ENCODE measurements around the gene YIPF4. TPM values are rescaled to one million over a fixed set of nuclear protein-coding genes. Genes with fewer than 3 reads are reported as not detected.

Gene YIPF4
- total and polyA plus RNA-seq, 2 of the 4 experiments (the other 2 are of a cell fraction), result 3.6 to 6.8 TPM

DNA sequence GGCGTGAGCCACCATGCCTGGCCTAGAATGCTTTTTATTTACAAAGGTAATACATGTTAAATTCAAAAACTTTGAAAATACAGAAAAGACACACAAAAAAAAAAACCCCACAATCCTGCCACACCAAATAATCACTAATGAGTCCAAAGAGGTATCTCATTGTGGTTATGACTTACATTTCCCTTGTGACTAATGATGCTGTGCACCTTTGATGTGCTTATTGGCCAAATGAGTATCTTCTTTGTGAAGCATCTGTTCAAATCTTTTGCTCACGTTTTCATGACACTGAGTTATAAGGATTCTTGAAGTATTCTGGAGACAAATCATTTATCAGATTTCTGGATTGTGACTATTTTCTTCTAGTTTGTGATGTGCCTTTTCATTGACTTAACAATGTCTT is 6.6 kb upstream of the YIPF4 start:
- no CpG with 5 or more reads among the region's 2 CpGs for WGBS, 2 experiments (ENCODE audit: extremely low coverage in 2 of 2, insufficient read length in 1 of 2)
- CTCF ChIA-PET, result no interaction called here
- intact Hi-C loops (cut with micrococcal nuclease), result no loop called here
- no peak overlapping the region for H2BK15ac ChIP-seq (ENCODE audit: low read depth, low read length)
- no TSS peak for BruUV-seq (replicated peaks)
- no peak overlapping the region for H2BK5ac ChIP-seq (ENCODE audit: low read depth, low read length, poor library complexity, severe bottlenecking)
- H3K4me3 ChIP-seq (ENCODE audit: insufficient read depth, low read depth, low read length), result no peak overlapping the region
- H4K5ac ChIP-seq (ENCODE audit: low read depth, low read length), result no peak overlapping the region
- no peaks in the 10 kb centered on the region for H4K20me1 ChIP-seq (ENCODE audit: insufficient read depth, low read length)
- no peak overlapping the region for H4K91ac ChIP-seq (ENCODE audit: insufficient read depth, low read depth, low read length)
- no peak overlapping the region for H2AK5ac ChIP-seq (ENCODE audit: low read depth, low read length)
- no peaks in the 10 kb centered on the region for H3K4me1 ChIP-seq (ENCODE audit: control insufficient read depth, insufficient read depth, low read length)
- H2AK9ac ChIP-seq (replicated peaks; ENCODE audit: low read depth, low read length, poor library complexity), result no peak overlapping the region
- H3K79me1 ChIP-seq (ENCODE audit: low read depth in 1 of 2, low read length in 2 of 2), result no peaks in the 10 kb centered on the region
- no peak overlapping the region for H4K8ac ChIP-seq (ENCODE audit: low read depth in 2 of 2, low read length in 2 of 2)
- no peak for DNase-seq
- no peak overlapping the region for H3K56ac ChIP-seq (ENCODE audit: extremely low read depth, insufficient read depth, low read length)
- H2BK120ac ChIP-seq (ENCODE audit: low read depth, low read length), result no peak overlapping the region
- no peaks in the 10 kb centered on the region for H3K36me3 ChIP-seq (ENCODE audit: control insufficient read depth, insufficient read depth, low read length)
- H3K9me1 ChIP-seq (ENCODE audit: insufficient read depth, low read length), result no peaks in the 10 kb centered on the region
- no peak overlapping the region for H3K4ac ChIP-seq (ENCODE audit: low read depth, low read length)
- POLR2A ChIA-PET (ENCODE audit: unreplicated experiment), result no interaction called here
- dilution Hi-C loops (cut with HindIII; ENCODE audit: low sequenced_read_pairs, unreplicated experiment), result no loop called here
- TF ChIP-seq MAFK (IDR thresholded peaks at IDR 0.05; ENCODE audit: low read depth, low read length) (no peak), CHD1 (IDR thresholded peaks at IDR 0.05; ENCODE audit: low read depth, low read length) (no peak), RFX5 (IDR thresholded peaks at IDR 0.05; ENCODE audit: low read depth, low read length) (no peak), MAZ (IDR thresholded peaks at IDR 0.05; ENCODE audit: borderline replicate concordance, low read depth, low read length) (no peak), POLR2A (IDR thresholded peaks at IDR 0.05; ENCODE audit: low read depth, low read length) (no peak), RCOR1 (IDR thresholded peaks at IDR 0.05; ENCODE audit: insufficient replicate concordance, low read length) (no peak), MXI1 (IDR thresholded peaks at IDR 0.05; ENCODE audit: borderline replicate concordance, low read depth, low read length) (no peak)
- TF ChIP-seq, protein P1, sequence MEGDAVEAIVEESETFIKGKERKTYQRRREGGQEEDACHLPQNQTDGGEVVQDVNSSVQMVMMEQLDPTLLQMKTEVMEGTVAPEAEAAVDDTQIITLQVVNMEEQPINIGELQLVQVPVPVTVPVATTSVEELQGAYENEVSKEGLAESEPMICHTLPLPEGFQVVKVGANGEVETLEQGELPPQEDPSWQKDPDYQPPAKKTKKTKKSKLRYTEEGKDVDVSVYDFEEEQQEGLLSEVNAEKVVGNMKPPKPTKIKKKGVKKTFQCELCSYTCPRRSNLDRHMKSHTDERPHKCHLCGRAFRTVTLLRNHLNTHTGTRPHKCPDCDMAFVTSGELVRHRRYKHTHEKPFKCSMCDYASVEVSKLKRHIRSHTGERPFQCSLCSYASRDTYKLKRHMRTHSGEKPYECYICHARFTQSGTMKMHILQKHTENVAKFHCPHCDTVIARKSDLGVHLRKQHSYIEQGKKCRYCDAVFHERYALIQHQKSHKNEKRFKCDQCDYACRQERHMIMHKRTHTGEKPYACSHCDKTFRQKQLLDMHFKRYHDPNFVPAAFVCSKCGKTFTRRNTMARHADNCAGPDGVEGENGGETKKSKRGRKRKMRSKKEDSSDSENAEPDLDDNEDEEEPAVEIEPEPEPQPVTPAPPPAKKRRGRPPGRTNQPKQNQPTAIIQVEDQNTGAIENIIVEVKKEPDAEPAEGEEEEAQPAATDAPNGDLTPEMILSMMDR (conservative IDR thresholded peaks at IDR 0.05; ENCODE audit: low read depth, low read length), result no peak
- TF ChIP-seq, protein P2, sequence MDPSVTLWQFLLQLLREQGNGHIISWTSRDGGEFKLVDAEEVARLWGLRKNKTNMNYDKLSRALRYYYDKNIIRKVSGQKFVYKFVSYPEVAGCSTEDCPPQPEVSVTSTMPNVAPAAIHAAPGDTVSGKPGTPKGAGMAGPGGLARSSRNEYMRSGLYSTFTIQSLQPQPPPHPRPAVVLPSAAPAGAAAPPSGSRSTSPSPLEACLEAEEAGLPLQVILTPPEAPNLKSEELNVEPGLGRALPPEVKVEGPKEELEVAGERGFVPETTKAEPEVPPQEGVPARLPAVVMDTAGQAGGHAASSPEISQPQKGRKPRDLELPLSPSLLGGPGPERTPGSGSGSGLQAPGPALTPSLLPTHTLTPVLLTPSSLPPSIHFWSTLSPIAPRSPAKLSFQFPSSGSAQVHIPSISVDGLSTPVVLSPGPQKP (IDR thresholded peaks at IDR 0.05; ENCODE audit: borderline replicate concordance, low read depth, low read length), result no peak
- no peak overlapping the region for H2AFZ ChIP-seq (replicated peaks; ENCODE audit: low read length, poor library complexity)
- H3K18ac ChIP-seq (ENCODE audit: low read depth, low read length), result no peak overlapping the region
- ATAC-seq (ENCODE audit: low read depth), result no peak
- no peaks in the 10 kb centered on the region for H3K9me3 ChIP-seq (ENCODE audit: control insufficient read depth, insufficient read depth, low read length)
- in situ Hi-C loops (cut with MboI; ENCODE audit: low sequenced_read_pairs), result no loop called here
- H2BK20ac ChIP-seq (ENCODE audit: low read depth, low read length), result no peak overlapping the region
- H3K14ac ChIP-seq (replicated peaks; ENCODE audit: low read depth, low read length), result no peak overlapping the region
- H3K9ac ChIP-seq (ENCODE audit: low read depth, low read length), result no peak overlapping the region
- no peak overlapping the region for H3K23ac ChIP-seq (ENCODE audit: low read depth, low read length)
- H3K4me2 ChIP-seq (ENCODE audit: low read depth, low read length), result no peak overlapping the region
- H3K27me3 ChIP-seq (ENCODE audit: control insufficient read depth, insufficient read depth, low read length), result peaks cover 4% of the 10 kb centered on the region
- no peak overlapping the region for H3K27ac ChIP-seq (ENCODE audit: insufficient read depth, low read length)

Measured in IMR-90 (cell line).